Trophoblast cell (in vitro differentiated cells and primary cell): ENCODE results near the gene NEB.
"Not testable (repeated sequence)": the region's sequence is repeated elsewhere in the genome, so short reads cannot be mapped to it uniquely, and the experiment has no call there.

ENCODE experiments used
- DNase-seq, 2 donors: peaks; one replicate each; pipeline ENCODE4 v3.0.0-alpha.2; 2016
- H2AFZ ChIP-seq: 2 replicates; pipeline ENCODE4 v1.6.1; 2013; ENCODE audit warnings: low read length, moderate library complexity, mild to moderate bottlenecking; ENCODE audit not compliant: insufficient read depth, poor library complexity
- H2AK5ac ChIP-seq: 2 replicates; pipeline ENCODE4 v1.6.1; 2013; ENCODE audit warnings: mild to moderate bottlenecking, low read length
- H2BK120ac ChIP-seq: 2 replicates; pipeline ENCODE4 v1.6.1; 2013; ENCODE audit warnings: low read length, mild to moderate bottlenecking, moderate library complexity; ENCODE audit not compliant: insufficient read depth, poor library complexity
- H2BK12ac ChIP-seq: 2 replicates; pipeline ENCODE4 v1.6.1; 2013; ENCODE audit warnings: mild to moderate bottlenecking, low read length, moderate library complexity
- H2BK5ac ChIP-seq: 2 replicates; pipeline ENCODE4 v1.6.1; 2013; ENCODE audit warnings: low read length, low read depth, moderate library complexity, mild to moderate bottlenecking; ENCODE audit not compliant: poor library complexity
- H3K14ac ChIP-seq: 2 replicates; pipeline ENCODE4 v1.6.1; 2013; ENCODE audit warnings: mild to moderate bottlenecking, low read length
- H3K18ac ChIP-seq: 2 replicates; pipeline ENCODE4 v1.6.1; 2013; ENCODE audit warnings: mild to moderate bottlenecking, low read length
- H3K23ac ChIP-seq: 2 replicates; pipeline ENCODE4 v1.6.1; 2013; ENCODE audit warnings: low read length
- H3K27ac ChIP-seq: 2 replicates; pipeline ENCODE4 v1.5.1; 2013; ENCODE audit warnings: low read depth, mild to moderate bottlenecking, inconsistent platforms, low read length, moderate library complexity
- H3K27me3 ChIP-seq: 2 replicates; pipeline ENCODE4 v1.6.1; 2013; ENCODE audit warnings: inconsistent platforms, mild to moderate bottlenecking, low read length, moderate library complexity; ENCODE audit not compliant: insufficient read depth
- H3K36me3 ChIP-seq, 2 experiments: 1 replicate in 1 of 2; 2 replicates in 1 of 2; pipeline ENCODE4 v1.6.1; 2013; ENCODE audit warnings: low read length in 2 of 2, mild to moderate bottlenecking in 2 of 2, moderate library complexity in 1 of 2; ENCODE audit not compliant: insufficient read depth in 2 of 2, control insufficient read depth in 1 of 2
- H3K4ac ChIP-seq: 2 replicates; pipeline ENCODE4 v1.6.1; 2013; ENCODE audit warnings: low read depth, mild to moderate bottlenecking, low read length, moderate library complexity
- H3K4me1 ChIP-seq, 2 experiments: 1 replicate in 1 of 2; 2 replicates in 1 of 2; pipeline ENCODE4 v1.6.1; 2013; ENCODE audit warnings: low read length in 2 of 2, mild to moderate bottlenecking in 2 of 2, moderate library complexity in 1 of 2; ENCODE audit not compliant: insufficient read depth in 2 of 2, control insufficient read depth in 1 of 2
- H3K4me2 ChIP-seq: 2 replicates; pipeline ENCODE4 v1.6.1; 2013; ENCODE audit warnings: inconsistent platforms, mild to moderate bottlenecking, low read length, moderate library complexity
- H3K4me3 ChIP-seq: 2 replicates; pipeline ENCODE4 v1.5.1; 2013; ENCODE audit warnings: mild to moderate bottlenecking, low read depth, low read length, inconsistent platforms
- H3K79me1 ChIP-seq: one replicate; pipeline ENCODE4 v1.6.1; 2013; ENCODE audit warnings: low read length
- H3K79me2 ChIP-seq: 2 replicates; pipeline ENCODE4 v1.6.1; 2013; ENCODE audit warnings: low read length, mild to moderate bottlenecking; ENCODE audit not compliant: control insufficient read depth, insufficient read depth, poor library complexity
- H3K9ac ChIP-seq: 2 replicates; pipeline ENCODE4 v1.6.1; 2013; ENCODE audit warnings: mild to moderate bottlenecking, low read length
- H3K9me3 ChIP-seq: 2 replicates; pipeline ENCODE4 v1.6.1; 2013; ENCODE audit warnings: low read depth, mild to moderate bottlenecking, control low read depth, inconsistent platforms, low read length; ENCODE audit not compliant: insufficient read depth
- H4K12ac ChIP-seq: 2 replicates; pipeline ENCODE4 v1.6.1; 2013; ENCODE audit warnings: low read depth, mild to moderate bottlenecking, low read length, moderate library complexity
- H4K8ac ChIP-seq: 2 replicates; pipeline ENCODE4 v1.6.1; 2013; ENCODE audit warnings: low read depth, mild to moderate bottlenecking, low read length, moderate library complexity
- H4K91ac ChIP-seq: one replicate; pipeline ENCODE4 v1.6.1; 2013; ENCODE audit warnings: low read depth, mild to moderate bottlenecking, low read length, moderate library complexity
- WGBS: extraction: QIAGEN DNeasy Blood & Tissue Kit; methylation state at CpG from one replicate; pipeline ENCODE4 v1.1.7; 2013; ENCODE audit warnings: missing lambda C conversion rate; ENCODE audit not compliant: insufficient read length, insufficient coverage; ENCODE audit errors: extremely low coverage; 5-methylcytosine and 5-hydroxymethylcytosine counted together

Gene NEB

DNA sequence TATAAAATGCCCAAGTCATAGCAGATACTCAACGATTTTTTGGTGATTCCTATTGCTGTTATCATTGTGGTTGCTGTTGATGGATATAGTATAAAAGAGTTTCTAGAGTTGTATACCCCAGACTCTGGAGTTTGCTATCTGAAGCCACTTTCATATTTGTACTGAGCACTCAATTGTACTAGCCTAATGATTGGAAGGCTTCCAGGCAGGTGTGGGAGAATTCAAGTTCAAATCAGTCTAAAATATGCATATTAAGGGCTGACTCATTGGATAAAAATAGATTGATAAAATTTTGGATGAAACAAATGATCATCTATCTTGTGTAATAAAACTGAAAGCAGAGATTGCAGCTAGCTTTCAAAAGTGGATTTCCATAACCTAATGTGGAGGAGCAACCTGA is 122.9 kb downstream of the NEB start:
- WGBS, result no CpG with 5 or more reads among the region's 1 CpG
- H2AK5ac ChIP-seq, result no peak overlapping the region
- H4K8ac ChIP-seq, result no peak overlapping the region
- no peak overlapping the region for H3K9ac ChIP-seq
- H3K18ac ChIP-seq, result no peak overlapping the region
- H2BK120ac ChIP-seq, result no peak overlapping the region
- H3K79me1 ChIP-seq, result no peaks in the 10 kb centered on the region
- no peak overlapping the region for H3K27ac ChIP-seq
- no peaks in the 10 kb centered on the region for H3K9me3 ChIP-seq
- H3K4me2 ChIP-seq, result no peak overlapping the region
- H3K4me1 ChIP-seq, result no peaks in the 10 kb centered on the region
- no peak overlapping the region for H2BK12ac ChIP-seq
- H3K27me3 ChIP-seq, result no peaks in the 10 kb centered on the region
- no peak overlapping the region for H4K12ac ChIP-seq
- H2BK5ac ChIP-seq, result no peak overlapping the region
- H2AFZ ChIP-seq, result no peak overlapping the region
- H4K91ac ChIP-seq, result no peak overlapping the region
- H3K23ac ChIP-seq, result no peak overlapping the region
- no peak overlapping the region for H3K14ac ChIP-seq
- H3K4ac ChIP-seq, result no peak overlapping the region
- no peaks in the 10 kb centered on the region for H3K79me2 ChIP-seq
- no peak for DNase-seq
- H3K36me3 ChIP-seq, result no peaks in the 10 kb centered on the region
- H3K4me3 ChIP-seq, result no peak overlapping the region

DNA sequence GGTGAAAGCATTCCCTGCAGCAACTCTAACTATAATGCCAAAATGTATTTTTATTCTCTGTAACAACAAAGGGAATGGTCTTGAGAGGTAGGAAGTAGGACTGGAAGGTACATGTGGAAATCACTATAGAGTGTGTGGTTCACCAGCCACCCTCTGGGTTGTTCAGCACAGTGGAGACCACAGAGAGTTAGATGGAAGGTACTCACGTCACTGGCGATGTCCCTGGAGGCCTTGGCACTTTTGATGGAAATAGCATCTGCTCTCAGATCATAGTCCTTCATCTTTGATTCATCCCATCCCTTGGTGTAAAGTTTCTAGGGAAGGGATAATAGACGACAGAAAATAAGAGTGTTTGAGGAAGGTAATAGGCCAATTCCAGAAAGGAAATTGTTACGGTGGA is 124.0 kb downstream of the NEB start:
- H3K9ac ChIP-seq, result no peak overlapping the region
- H4K8ac ChIP-seq, result no peak overlapping the region
- H2AFZ ChIP-seq, result no peak overlapping the region
- H3K18ac ChIP-seq, result no peak overlapping the region
- H3K14ac ChIP-seq, result no peak overlapping the region
- no peak overlapping the region for H3K4me2 ChIP-seq
- H2BK120ac ChIP-seq, result no peak overlapping the region
- no peak overlapping the region for H2BK5ac ChIP-seq
- H3K4me1 ChIP-seq, result no peaks in the 10 kb centered on the region
- H4K91ac ChIP-seq, result no peak overlapping the region
- WGBS, result no CpG with 5 or more reads among the region's 4 CpGs
- H2AK5ac ChIP-seq, result no peak overlapping the region
- DNase-seq, result no peak
- no peak overlapping the region for H4K12ac ChIP-seq
- no peaks in the 10 kb centered on the region for H3K9me3 ChIP-seq
- no peak overlapping the region for H3K27ac ChIP-seq
- H3K79me1 ChIP-seq, result no peaks in the 10 kb centered on the region
- H3K27me3 ChIP-seq, result no peaks in the 10 kb centered on the region
- H3K4ac ChIP-seq, result no peak overlapping the region
- H3K36me3 ChIP-seq, result no peaks in the 10 kb centered on the region
- no peak overlapping the region for H3K23ac ChIP-seq
- no peak overlapping the region for H2BK12ac ChIP-seq
- no peaks in the 10 kb centered on the region for H3K79me2 ChIP-seq
- H3K4me3 ChIP-seq, result no peak overlapping the region

DNA sequence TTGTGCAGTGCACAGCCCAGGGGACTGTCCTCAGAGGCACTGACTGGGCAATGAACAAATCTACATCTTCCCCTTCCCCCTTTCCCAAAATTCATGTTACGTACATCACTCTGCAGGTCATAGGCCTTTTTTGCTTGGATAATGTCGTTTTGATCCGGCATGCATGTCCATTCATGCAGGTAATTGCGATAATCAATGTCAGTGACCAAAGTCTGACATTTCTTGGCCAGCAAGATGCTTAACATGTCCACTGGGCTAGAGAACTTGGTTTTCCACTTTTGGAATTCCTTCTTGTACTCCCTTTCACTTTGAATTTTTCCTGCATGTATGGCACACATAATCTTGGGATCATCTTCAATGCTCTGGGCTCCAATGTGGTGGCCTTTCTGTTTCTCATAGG is 124.6 kb downstream of the NEB start:
- no peaks in the 10 kb centered on the region for H3K9me3 ChIP-seq
- no peak overlapping the region for H4K91ac ChIP-seq
- WGBS, result no CpG with 5 or more reads among the region's 4 CpGs
- no peaks in the 10 kb centered on the region for H3K4me1 ChIP-seq
- H3K4me2 ChIP-seq, result no peak overlapping the region
- H4K8ac ChIP-seq, result no peak overlapping the region
- H3K27me3 ChIP-seq, result no peaks in the 10 kb centered on the region
- H2BK120ac ChIP-seq, result no peak overlapping the region
- no peak overlapping the region for H3K27ac ChIP-seq
- H2BK5ac ChIP-seq, result no peak overlapping the region
- H3K18ac ChIP-seq, result no peak overlapping the region
- no peak overlapping the region for H3K9ac ChIP-seq
- no peak overlapping the region for H2AK5ac ChIP-seq
- no peak overlapping the region for H2AFZ ChIP-seq
- no peak overlapping the region for H3K4ac ChIP-seq
- H3K36me3 ChIP-seq, result no peaks in the 10 kb centered on the region
- DNase-seq, result no peak
- H3K23ac ChIP-seq, result no peak overlapping the region
- H3K4me3 ChIP-seq, result no peak overlapping the region
- H3K79me1 ChIP-seq, result no peaks in the 10 kb centered on the region
- no peak overlapping the region for H3K14ac ChIP-seq
- H2BK12ac ChIP-seq, result no peak overlapping the region
- H3K79me2 ChIP-seq, result no peaks in the 10 kb centered on the region
- H4K12ac ChIP-seq, result no peak overlapping the region

DNA sequence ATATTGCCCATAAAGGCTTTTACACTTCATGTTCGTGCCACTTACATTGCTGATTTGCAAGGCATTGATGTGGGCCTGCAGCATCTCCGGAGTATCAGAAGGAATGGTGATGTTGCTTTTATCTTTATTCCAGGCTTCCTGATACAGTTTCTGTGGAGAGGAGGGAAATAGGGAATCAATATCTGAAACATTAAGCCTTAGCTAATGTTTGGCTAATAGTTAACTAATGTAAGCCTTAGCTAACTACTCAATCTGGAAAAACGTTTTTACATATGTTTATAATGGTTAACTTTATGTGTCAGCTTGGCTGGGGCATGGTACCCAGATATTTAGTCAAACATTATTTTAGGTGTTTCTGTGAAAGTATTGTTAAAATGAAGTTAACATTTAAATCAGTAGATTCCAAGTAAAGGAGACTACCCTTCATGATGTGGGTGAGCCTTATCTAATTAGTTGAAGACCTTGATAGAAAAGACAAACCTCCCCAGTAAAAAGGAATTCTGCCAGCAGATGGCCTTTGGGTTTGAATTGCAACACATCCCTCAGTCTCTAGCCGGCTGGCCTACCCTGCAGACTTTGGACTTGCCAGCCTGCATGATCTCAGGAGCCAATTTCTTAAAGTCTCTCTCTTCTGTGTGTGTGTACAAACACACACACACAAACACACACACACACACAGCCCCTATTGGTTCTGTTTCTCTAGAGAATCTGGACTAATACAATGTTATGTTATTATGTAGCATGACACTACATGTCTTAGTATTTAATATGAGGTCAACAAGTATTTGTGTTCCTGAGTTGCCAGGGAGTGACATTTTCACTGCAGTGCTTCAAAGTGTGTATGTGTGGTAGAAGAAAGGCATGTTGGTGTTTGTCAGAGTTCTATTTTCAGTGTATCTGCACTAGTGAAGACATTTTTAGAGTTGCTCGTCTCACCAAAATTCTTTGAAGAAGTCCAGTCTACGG is 126.5 kb downstream of the NEB start:
- H3K4me2 ChIP-seq, H3K36me3 ChIP-seq, H2AK5ac ChIP-seq, H3K27ac ChIP-seq, H4K12ac ChIP-seq, H2BK12ac ChIP-seq, H4K91ac ChIP-seq, DNase-seq, H3K4me1 ChIP-seq, H3K79me1 ChIP-seq, H4K8ac ChIP-seq, H3K9me3 ChIP-seq, H3K14ac ChIP-seq, H3K4me3 ChIP-seq, H3K27me3 ChIP-seq, H3K4ac ChIP-seq, H2BK120ac ChIP-seq, H2AFZ ChIP-seq, H2BK5ac ChIP-seq, H3K23ac ChIP-seq, H3K9ac ChIP-seq, H3K18ac ChIP-seq, H3K79me2 ChIP-seq: not testable (repeated sequence)
- WGBS, result no CpG with 5 or more reads among the region's 6 CpGs
